Mesothelial cell of epicardium (in vitro differentiated cells): Measurements from ENCODE around the gene AKT1. TPM values are rescaled to one million over a fixed set of nuclear protein-coding genes. Genes with fewer than 3 reads are reported as not detected.

Experiments used
- DNase-seq, 2 experiments: peaks; one replicate each; pipeline ENCODE4 v3.0.0; 2021; ENCODE audit warnings: low spot score in 2 of 2; ENCODE audit not compliant: unreplicated experiment in 2 of 2
- H3K27ac Mint-ChIP-seq: 2 replicates; pipeline ENCODE4 v1.8.0; 2021; ENCODE audit warnings: mixed read lengths
- H3K27me3 Mint-ChIP-seq: 2 replicates; pipeline ENCODE4 v1.8.0; 2021; ENCODE audit warnings: low read depth, mixed read lengths
- H3K36me3 Mint-ChIP-seq: 2 replicates; pipeline ENCODE4 v1.8.0; 2021; ENCODE audit warnings: mixed read lengths
- H3K4me1 Mint-ChIP-seq: 2 replicates; pipeline ENCODE4 v1.8.0; 2021; ENCODE audit warnings: mixed read lengths
- H3K4me3 Mint-ChIP-seq: 2 replicates; pipeline ENCODE4 v1.8.0; 2021; ENCODE audit warnings: mild to moderate bottlenecking, moderate library complexity, mixed read lengths
- H3K9me3 Mint-ChIP-seq: 2 replicates; pipeline ENCODE4 v1.8.0; 2021; ENCODE audit warnings: mixed read lengths
- total RNA-seq: library from RNA; stranded (reverse); gene quantifications from 3 replicates; pipeline ENCODE4 v1.2.1, GENCODE V29; 2021
- TF ChIP-seq, protein P1 (sequence below): fragments of 200-600 bp; sonication (generic); IDR thresholded peaks from one replicate; pipeline ENCODE4 v1.5.0; 2021; ENCODE audit warnings: antibody characterized with exemption; ENCODE audit not compliant: unreplicated experiment

Gene AKT1
- total RNA-seq, 1 donor from 2014 or later = 122 TPM

DNA sequence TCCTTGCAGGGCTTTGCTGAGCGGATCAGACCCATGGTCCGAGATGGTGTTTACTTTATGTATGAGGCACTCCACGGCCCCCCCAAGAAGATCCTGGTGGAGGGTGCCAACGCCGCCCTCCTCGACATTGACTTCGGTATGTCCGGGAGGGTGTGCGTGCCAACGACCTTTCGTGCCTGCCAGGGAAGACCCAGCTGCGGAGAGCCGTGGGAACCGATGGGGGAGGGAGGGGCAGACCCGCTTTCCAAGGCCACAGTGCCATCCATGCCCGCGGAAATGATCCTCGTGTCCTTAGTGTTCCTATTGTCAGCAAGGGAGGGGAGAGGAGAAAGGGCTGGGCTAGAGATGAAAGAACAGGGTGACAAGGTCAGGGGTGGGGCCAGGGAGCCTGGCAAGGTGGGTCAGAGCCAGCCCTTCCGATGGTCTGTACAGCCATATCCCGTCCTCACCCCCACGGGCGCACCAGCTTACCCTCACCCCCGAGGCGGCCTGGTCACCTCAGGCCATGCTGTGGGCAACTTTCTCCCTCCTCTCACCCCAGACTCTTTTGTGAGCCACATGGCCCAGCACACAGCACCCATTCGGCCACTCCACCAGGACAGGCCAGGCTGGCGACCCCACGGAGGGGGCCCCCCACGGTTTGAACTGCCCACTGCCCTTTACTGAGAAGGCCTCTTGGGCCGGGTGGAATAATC lies 54.3 kb downstream of the AKT1 start:
- no peak for DNase-seq
- TF ChIP-seq, protein P1, sequence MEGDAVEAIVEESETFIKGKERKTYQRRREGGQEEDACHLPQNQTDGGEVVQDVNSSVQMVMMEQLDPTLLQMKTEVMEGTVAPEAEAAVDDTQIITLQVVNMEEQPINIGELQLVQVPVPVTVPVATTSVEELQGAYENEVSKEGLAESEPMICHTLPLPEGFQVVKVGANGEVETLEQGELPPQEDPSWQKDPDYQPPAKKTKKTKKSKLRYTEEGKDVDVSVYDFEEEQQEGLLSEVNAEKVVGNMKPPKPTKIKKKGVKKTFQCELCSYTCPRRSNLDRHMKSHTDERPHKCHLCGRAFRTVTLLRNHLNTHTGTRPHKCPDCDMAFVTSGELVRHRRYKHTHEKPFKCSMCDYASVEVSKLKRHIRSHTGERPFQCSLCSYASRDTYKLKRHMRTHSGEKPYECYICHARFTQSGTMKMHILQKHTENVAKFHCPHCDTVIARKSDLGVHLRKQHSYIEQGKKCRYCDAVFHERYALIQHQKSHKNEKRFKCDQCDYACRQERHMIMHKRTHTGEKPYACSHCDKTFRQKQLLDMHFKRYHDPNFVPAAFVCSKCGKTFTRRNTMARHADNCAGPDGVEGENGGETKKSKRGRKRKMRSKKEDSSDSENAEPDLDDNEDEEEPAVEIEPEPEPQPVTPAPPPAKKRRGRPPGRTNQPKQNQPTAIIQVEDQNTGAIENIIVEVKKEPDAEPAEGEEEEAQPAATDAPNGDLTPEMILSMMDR = no peak
- Mint-ChIP-seq H3K27me3 (no peaks in the 10 kb centered on the region), H3K36me3 (peaks cover 6% of the 10 kb centered on the region), H3K4me1 (no peaks in the 10 kb centered on the region), H3K9me3 (no peaks in the 10 kb centered on the region), H3K27ac (no peak overlapping the region), H3K4me3 (no peak overlapping the region)

DNA sequence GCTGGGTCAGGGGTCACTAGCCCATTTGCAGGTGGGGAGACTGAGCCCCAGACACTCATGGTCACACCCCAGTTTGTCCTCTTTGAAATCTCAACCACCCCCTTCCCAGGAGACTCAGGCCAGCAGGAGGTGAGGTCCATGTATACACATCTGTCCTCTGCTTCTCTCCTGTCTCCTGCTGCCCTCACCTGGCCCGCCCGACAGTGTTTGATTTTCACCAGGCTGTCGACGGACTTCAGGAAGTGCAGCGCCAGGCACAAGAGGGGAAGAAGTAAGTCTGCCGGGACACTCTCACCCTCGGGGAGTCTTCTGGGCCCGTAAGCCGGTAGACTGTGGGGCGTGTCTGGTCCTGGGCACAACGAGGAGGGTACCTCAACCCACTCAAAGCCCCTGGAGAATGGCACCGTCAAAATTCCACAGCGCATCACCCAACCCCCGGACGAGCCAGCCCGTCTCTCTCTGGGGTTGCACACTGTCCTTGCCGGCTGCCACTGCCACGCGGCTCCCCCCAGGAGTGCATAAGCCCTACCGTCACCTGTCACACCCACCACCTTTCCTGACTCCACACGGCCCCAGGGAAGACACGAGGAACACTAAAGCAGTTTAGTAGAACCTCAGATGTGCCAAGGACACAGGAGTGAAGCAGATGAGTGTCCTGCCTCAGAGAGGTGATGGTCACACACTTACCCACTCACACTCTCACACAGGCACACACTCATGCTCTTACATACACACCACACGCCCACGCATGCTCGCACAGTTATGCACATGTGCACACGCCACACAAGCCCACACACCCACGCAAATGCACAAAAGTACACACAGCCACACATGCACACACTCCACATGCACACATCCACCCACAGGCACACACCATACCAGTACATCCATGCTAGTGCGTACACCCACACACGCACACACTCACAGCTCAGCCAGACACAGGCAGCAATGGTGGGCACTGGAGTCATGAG lies 55.7 kb downstream of the AKT1 start:
- TF ChIP-seq, protein P1 = no peak
- H3K36me3 Mint-ChIP-seq = peaks cover 6% of the 10 kb centered on the region
- no peaks in the 10 kb centered on the region for H3K9me3 Mint-ChIP-seq
- no peaks in the 10 kb centered on the region for H3K27me3 Mint-ChIP-seq
- no peaks in the 10 kb centered on the region for H3K4me1 Mint-ChIP-seq
- DNase-seq = no peak
- H3K27ac Mint-ChIP-seq = no peak overlapping the region
- H3K4me3 Mint-ChIP-seq = no peak overlapping the region

DNA sequence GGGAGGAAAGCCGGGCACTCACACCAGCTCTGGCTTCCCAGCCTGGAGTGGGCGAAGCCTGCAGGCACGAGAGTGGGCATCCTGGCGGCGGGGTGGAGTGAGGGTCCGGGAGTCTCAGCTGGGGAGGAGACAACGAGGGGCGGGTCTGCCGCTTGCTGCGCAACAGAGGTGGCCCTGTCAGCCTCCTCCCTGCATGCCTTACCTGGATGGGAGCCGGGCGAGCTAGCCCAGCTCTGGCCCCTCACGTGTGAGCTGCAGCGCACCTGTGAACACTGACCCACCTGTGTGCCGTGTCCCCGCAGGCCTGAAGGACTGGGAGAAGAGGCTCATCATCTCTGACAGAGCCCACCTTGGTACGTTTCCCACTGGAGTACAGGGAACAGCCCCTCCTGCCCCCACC lies 56.5 kb downstream of the AKT1 start:
- Mint-ChIP-seq H3K9me3 (no peaks in the 10 kb centered on the region), H3K36me3 (peaks cover 6% of the 10 kb centered on the region), H3K27me3 (no peaks in the 10 kb centered on the region), H3K4me1 (no peaks in the 10 kb centered on the region), H3K4me3 (no peak overlapping the region), H3K27ac (no peak overlapping the region)
- TF ChIP-seq, protein P1 = no peak
- no peak for DNase-seq

DNA sequence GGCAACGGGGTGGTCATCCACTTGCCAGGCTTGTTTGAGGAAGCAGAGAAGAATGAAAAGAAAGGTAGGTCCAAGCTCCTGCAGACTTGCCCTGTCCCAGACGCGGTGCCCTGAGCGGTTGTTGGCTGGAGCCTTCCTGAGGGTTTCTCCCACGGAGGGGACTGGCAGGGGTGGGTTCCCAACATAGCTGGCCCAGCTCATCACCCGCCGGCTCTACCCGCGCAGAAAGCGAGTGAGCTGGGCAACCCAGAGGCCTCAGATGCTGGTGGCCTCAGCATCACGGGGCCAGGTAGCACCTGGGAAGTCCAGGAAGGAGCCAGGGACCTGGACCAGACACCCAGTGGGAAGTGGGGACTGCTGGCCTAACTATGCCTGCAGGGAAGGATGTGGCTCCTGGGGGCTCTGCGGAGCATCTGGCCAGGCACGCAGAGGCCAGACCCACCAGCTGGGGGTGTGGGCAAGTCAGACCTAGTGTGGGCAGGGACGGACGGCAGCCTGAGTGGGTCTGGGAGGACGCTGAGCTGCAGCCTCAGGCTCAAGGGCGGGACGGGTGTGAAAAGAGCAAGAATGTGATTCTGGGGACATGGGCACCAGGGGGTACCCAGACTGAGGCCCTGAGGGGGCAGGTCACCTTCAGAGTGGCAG lies 57.1 kb downstream of the AKT1 start:
- Mint-ChIP-seq H3K27me3 (no peaks in the 10 kb centered on the region), H3K4me1 (no peaks in the 10 kb centered on the region), H3K36me3 (peaks cover 6% of the 10 kb centered on the region), H3K4me3 (no peak overlapping the region), H3K9me3 (no peaks in the 10 kb centered on the region), H3K27ac (no peak overlapping the region)
- no peak for DNase-seq
- TF ChIP-seq, protein P1 = no peak

DNA sequence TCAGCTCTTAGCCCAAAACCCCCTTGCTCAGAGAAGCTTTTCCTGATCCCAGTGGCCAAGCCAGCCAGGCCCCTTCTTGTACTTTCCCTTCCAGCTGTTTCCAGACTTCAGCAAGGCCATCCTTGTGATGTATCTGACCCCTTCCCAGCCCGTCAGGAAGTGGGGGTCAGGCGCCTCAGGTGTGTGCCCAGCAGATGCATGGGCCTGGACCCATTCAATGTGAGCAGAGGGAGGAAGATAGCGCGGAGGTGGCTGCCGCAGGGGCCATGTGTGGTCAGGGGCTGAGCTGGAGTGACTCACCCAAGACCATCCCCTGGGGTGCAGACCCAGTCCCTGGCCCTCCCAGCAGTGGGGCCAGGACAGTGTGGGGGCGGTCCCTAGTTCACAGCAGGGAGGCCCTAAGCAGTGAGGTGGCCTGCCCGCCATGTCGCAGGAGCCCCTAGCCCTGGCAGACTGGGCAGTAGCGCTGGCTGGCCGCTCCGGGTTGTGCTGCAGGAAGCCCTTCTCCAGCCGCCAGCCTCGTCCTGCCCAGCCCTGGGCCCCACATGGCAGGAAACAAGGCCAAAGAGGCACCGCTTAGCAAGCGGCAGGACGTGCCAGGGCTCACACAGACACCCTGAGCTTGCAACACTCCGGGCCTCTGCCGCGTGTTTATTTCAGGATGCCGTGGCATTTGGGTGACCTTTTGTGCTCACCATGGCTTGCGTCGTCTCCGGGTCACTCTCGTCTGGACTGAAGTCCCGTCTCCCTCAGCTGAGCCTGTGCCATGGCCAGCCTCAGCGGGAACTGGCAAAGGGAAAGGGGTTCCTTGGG lies 59.5 kb downstream of the AKT1 start:
- TF ChIP-seq, protein P1 = no peak
- Mint-ChIP-seq H3K27me3 (no peaks in the 10 kb centered on the region), H3K27ac (no peak overlapping the region), H3K36me3 (peaks cover 3% of the 10 kb centered on the region), H3K4me1 (no peaks in the 10 kb centered on the region), H3K9me3 (no peaks in the 10 kb centered on the region), H3K4me3 (no peak overlapping the region)
- DNase-seq = no peak
